Gastrocnemius medialis (tissue), 4 donors: ENCODE results near the gene CXCL6. TPM values are rescaled to one million over a fixed set of nuclear protein-coding genes. Genes with fewer than 3 reads are reported as not detected.

ENCODE experiments used
- ATAC-seq, 2 donors: fragments of 150-250 bp; one replicate each; pipeline ENCODE4 v1.9.1; 2016
- DNase-seq, 2 donors: peaks; one replicate each; pipeline ENCODE4 v3.0.0-alpha.2; 2019
- H3K27ac ChIP-seq, 4 donors: fragments of 200-600 bp; sonication (generic); 1 replicate in 1 of 4; 2 replicates in 3 of 4; pipeline ENCODE4 v1.5.1; 2016 to 2018; ENCODE audit warnings: mild to moderate bottlenecking in 2 of 4, moderate library complexity in 1 of 4
- H3K27me3 ChIP-seq, 3 donors: fragments of 200-600 bp; sonication (generic) in 2 of 3; 1 replicate in 1 of 3; 2 replicates in 2 of 3; pipeline versions ENCODE4 v1.5.1 to v1.6.0; 2016 to 2019; ENCODE audit warnings: mild to moderate bottlenecking in 1 of 3, moderate library complexity in 1 of 3
- H3K36me3 ChIP-seq, 2 donors: fragments of 200-600 bp; sonication (generic) in 1 of 2; one replicate each; pipeline ENCODE4 v1.5.1; 2017 to 2018
- H3K4me1 ChIP-seq, 2 donors: fragments of 200-600 bp; sonication (generic) in 1 of 2; one replicate each; pipeline ENCODE4 v1.5.1; 2016 to 2017; ENCODE audit warnings: mild to moderate bottlenecking in 2 of 2
- H3K4me3 ChIP-seq, 4 donors: fragments of 200-600 bp; sonication (generic) in 3 of 4; 1 replicate in 1 of 4; 2 replicates in 3 of 4; pipeline ENCODE4 v1.5.1; 2016 to 2019; ENCODE audit warnings: mild to moderate bottlenecking in 2 of 4
- H3K9me3 ChIP-seq, 3 donors: fragments of 200-600 bp; sonication (generic) in 2 of 3; 1 replicate in 1 of 3; 2 replicates in 2 of 3; pipeline ENCODE4 v1.5.1; 2016 to 2019
- POLR2A ChIP-seq, 2 donors: fragments of 450-650 bp; IDR thresholded peaks; one replicate each; pipeline ENCODE4 v1.6.1; 2017; ENCODE audit warnings: antibody characterized with exemption in 2 of 2, mild to moderate bottlenecking in 2 of 2, moderate library complexity in 2 of 2
- in situ Hi-C, 4 donors: fragments of 200-750 bp; cut with MboI; loops; one replicate each; pipeline versions ENCODE4 v1.15.0 to v1.8.0; 2017; ENCODE audit warnings: low sequenced_read_pairs in 4 of 4
- intact Hi-C: fragments of 100-400 bp; cut with DNase I; formaldehyde crosslinking; loops from one replicate; pipeline ENCODE4 v1.15.1; 2023; ENCODE audit warnings: low total_unique reads
- total RNA-seq, 4 donors: library from RNA; depleted of rRNA; stranded (reverse); fragments of >200 nt; gene quantifications; one replicate each; pipeline versions ENCODE4 v1.1.0 to v1.2.3, GENCODE V29; 2016
- TF ChIP-seq, protein P1 (sequence below), 5 experiments: fragments of 450-650 bp in 3 of 5; fragments of 200-600 bp in 2 of 5; sonication (generic) in 2 of 5; IDR thresholded peaks in 4 of 5; conservative IDR thresholded peaks in 1 of 5; 1 replicate in 4 of 5; 2 replicates in 1 of 5; pipeline ENCODE4 v1.5.1; 2016 to 2019; ENCODE audit warnings: antibody characterized with exemption in 5 of 5, mild to moderate bottlenecking in 3 of 5, moderate library complexity in 3 of 5

The CXCL6 gene
- total RNA-seq, 4 donors from 2014 or later = 3.7 TPM; not detected in 3

GRCh38 chr4:73842696-73843095, 6.2 kb downstream of the CXCL6 start:
- intact Hi-C loops (no loop called here), in situ Hi-C loops (no loop called here)
- H3K4me3 ChIP-seq = no peak overlapping the region
- TF ChIP-seq POLR2A (IDR thresholded peaks at IDR 0.05) = no peak
- TF ChIP-seq, protein P1, sequence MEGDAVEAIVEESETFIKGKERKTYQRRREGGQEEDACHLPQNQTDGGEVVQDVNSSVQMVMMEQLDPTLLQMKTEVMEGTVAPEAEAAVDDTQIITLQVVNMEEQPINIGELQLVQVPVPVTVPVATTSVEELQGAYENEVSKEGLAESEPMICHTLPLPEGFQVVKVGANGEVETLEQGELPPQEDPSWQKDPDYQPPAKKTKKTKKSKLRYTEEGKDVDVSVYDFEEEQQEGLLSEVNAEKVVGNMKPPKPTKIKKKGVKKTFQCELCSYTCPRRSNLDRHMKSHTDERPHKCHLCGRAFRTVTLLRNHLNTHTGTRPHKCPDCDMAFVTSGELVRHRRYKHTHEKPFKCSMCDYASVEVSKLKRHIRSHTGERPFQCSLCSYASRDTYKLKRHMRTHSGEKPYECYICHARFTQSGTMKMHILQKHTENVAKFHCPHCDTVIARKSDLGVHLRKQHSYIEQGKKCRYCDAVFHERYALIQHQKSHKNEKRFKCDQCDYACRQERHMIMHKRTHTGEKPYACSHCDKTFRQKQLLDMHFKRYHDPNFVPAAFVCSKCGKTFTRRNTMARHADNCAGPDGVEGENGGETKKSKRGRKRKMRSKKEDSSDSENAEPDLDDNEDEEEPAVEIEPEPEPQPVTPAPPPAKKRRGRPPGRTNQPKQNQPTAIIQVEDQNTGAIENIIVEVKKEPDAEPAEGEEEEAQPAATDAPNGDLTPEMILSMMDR (IDR thresholded peaks at IDR 0.05 in 4 of 5, conservative IDR thresholded peaks at IDR 0.05 in 1 of 5) = no peak
- H3K9me3 ChIP-seq = no peaks in the 10 kb centered on the region
- ATAC-seq (no peak), DNase-seq (no peak)
- peaks cover 0 to 5% (median 2%) of the 10 kb centered on the region in 3 donors for H3K27me3 ChIP-seq
- H3K36me3 ChIP-seq = no peaks in the 10 kb centered on the region
- no peak overlapping the region for H3K27ac ChIP-seq
- no peaks in the 10 kb centered on the region for H3K4me1 ChIP-seq

- H3K27ac ChIP-seq = no peak overlapping the region
- TF ChIP-seq, protein P1 (IDR thresholded peaks at IDR 0.05 in 4 of 5, conservative IDR thresholded peaks at IDR 0.05 in 1 of 5) = no peak
- no peak for TF ChIP-seq POLR2A (IDR thresholded peaks at IDR 0.05)
- H3K4me3 ChIP-seq = no peak overlapping the region
- H3K4me1 ChIP-seq = no peaks in the 10 kb centered on the region
- no peaks in the 10 kb centered on the region for H3K9me3 ChIP-seq
- H3K36me3 ChIP-seq = no peaks in the 10 kb centered on the region
- H3K27me3 ChIP-seq = peaks cover 0 to 4% (median 0%) of the 10 kb centered on the region in 3 donors
- ATAC-seq (no peak), DNase-seq (no peak)
- intact Hi-C loops = no loop called here
- in situ Hi-C loops = no loop called here
Observed at GRCh38 chr4:73843369-73843768, 6.9 kb downstream of the CXCL6 start.

DNA sequence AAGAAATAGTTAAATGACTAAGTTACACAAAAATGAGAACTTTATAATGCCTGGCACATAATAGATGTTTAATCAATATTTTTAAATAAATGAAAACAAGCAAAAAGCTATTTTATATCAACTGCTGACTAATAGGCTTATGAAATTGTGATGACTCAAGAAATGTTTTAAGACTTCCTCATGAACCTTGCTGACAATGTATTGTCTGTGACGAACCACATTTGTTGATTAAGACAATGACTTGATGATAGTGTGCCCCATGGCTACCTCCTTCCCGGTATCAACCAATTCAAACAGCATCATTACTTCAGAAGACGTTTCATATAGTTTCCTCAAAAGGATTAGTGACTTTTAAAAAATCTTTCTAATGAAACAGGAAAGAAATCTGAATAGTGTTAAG, 7.9 kb downstream of the CXCL6 start:
- TF ChIP-seq, protein P1 (IDR thresholded peaks at IDR 0.05 in 4 of 5, conservative IDR thresholded peaks at IDR 0.05 in 1 of 5) = no peak
- TF ChIP-seq POLR2A (IDR thresholded peaks at IDR 0.05) = no peak
- DNase-seq (no peak), ATAC-seq (no peak)
- no peaks in the 10 kb centered on the region for H3K4me1 ChIP-seq
- intact Hi-C loops = no loop called here
- in situ Hi-C loops = no loop called here
- no peak overlapping the region for H3K27ac ChIP-seq
- H3K9me3 ChIP-seq = no peaks in the 10 kb centered on the region
- peaks cover 0 to 3% (median 0%) of the 10 kb centered on the region in 3 donors for H3K27me3 ChIP-seq
- no peaks in the 10 kb centered on the region for H3K36me3 ChIP-seq
- no peak overlapping the region for H3K4me3 ChIP-seq

GRCh38 chr4:73844806-73845205, 8.3 kb downstream of the CXCL6 start:
- Histone ChIP-seq H3K27ac (no peak overlapping the region), H3K4me3 (no peak overlapping the region), H3K9me3 (no peaks in the 10 kb centered on the region), H3K36me3 (no peaks in the 10 kb centered on the region), H3K4me1 (no peaks in the 10 kb centered on the region), H3K27me3 (no peaks in the 10 kb centered on the region)
- in situ Hi-C loops (no loop called here), intact Hi-C loops (no loop called here)
- no peak for DNase-seq
- TF ChIP-seq, protein P1 (IDR thresholded peaks at IDR 0.05 in 4 of 5, conservative IDR thresholded peaks at IDR 0.05 in 1 of 5) = no peak
- TF ChIP-seq POLR2A (IDR thresholded peaks at IDR 0.05) = no peak
- no peak for ATAC-seq

- in situ Hi-C loops = no loop called here
- H3K4me3 ChIP-seq = no peak overlapping the region
- H3K4me1 ChIP-seq = no peaks in the 10 kb centered on the region
- no peak for DNase-seq
- H3K27me3 ChIP-seq = peaks cover 0 to 2% (median 0%) of the 10 kb centered on the region in 3 donors
- H3K27ac ChIP-seq = no peak overlapping the region
- no peak for ATAC-seq
- intact Hi-C loops = no loop called here
- TF ChIP-seq, protein P1 (IDR thresholded peaks at IDR 0.05 in 4 of 5, conservative IDR thresholded peaks at IDR 0.05 in 1 of 5) = no peak
- TF ChIP-seq POLR2A (IDR thresholded peaks at IDR 0.05) = no peak
- H3K36me3 ChIP-seq = no peaks in the 10 kb centered on the region
- H3K9me3 ChIP-seq = no peaks in the 10 kb centered on the region
Observed at GRCh38 chr4:73847526-73848182, 11.2 kb downstream of the CXCL6 start.
